Measurements from ENCODE around the gene KMT2B. TPM values are rescaled to one million over a fixed set of nuclear protein-coding genes. Genes with fewer than 3 reads are reported as not detected.

KMT2B gene
- polyA plus RNA-seq, 2 of the 4 experiments (the other 2 are of a cell fraction), result 17.8 to 39.4 TPM

DNA sequence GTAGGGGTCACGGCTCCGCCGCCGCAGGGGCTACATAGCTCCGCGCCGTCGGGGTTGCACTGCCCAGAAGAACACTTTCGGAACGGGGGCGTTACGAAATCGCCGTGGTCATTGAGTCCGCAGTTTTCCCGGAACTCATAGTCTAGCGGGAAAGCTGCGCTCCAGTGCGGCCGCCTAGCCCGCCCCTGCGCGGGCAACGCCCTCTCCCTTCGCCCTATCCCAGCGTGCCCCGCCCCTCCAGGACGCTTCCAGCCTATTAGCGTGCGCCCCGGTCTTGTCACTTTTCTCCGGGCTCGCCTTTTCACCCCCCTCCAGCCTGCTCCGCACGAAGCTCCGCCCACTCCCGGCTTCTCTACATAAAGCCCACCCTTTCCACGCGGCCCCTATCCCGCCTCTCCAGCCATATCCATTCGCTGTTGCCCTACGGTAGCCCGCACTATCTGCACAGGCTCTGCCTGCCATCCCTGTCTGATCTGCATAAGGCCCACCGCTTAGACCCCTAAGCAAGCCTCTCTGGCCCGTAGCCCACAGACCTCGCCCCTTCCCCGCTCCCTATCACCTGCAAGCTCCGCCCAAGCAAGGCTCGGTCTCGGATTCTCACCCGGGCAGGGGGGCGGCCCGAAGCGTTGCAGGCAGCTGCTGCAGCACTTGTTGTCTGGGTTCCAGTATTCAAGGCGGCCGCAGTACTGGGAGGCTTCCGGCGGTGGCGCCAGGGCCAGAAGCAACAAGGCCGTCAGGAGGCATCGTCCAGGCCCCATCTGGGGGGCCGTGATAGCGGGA lies 22.8 kb downstream of the KMT2B start (continued):
- TF ChIP-seq, protein P1, sequence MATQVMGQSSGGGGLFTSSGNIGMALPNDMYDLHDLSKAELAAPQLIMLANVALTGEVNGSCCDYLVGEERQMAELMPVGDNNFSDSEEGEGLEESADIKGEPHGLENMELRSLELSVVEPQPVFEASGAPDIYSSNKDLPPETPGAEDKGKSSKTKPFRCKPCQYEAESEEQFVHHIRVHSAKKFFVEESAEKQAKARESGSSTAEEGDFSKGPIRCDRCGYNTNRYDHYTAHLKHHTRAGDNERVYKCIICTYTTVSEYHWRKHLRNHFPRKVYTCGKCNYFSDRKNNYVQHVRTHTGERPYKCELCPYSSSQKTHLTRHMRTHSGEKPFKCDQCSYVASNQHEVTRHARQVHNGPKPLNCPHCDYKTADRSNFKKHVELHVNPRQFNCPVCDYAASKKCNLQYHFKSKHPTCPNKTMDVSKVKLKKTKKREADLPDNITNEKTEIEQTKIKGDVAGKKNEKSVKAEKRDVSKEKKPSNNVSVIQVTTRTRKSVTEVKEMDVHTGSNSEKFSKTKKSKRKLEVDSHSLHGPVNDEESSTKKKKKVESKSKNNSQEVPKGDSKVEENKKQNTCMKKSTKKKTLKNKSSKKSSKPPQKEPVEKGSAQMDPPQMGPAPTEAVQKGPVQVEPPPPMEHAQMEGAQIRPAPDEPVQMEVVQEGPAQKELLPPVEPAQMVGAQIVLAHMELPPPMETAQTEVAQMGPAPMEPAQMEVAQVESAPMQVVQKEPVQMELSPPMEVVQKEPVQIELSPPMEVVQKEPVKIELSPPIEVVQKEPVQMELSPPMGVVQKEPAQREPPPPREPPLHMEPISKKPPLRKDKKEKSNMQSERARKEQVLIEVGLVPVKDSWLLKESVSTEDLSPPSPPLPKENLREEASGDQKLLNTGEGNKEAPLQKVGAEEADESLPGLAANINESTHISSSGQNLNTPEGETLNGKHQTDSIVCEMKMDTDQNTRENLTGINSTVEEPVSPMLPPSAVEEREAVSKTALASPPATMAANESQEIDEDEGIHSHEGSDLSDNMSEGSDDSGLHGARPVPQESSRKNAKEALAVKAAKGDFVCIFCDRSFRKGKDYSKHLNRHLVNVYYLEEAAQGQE (IDR thresholded peaks at IDR 0.05), result no peak
- TF ChIP-seq CEBPB (IDR thresholded peaks at IDR 0.05) (peak; percentile 78 to 94; a peak in 3 of 4 replicates), MAFK (IDR thresholded peaks at IDR 0.05; ENCODE audit: partially characterized antibody) (no peak), BHLHE40 (IDR thresholded peaks at IDR 0.05; ENCODE audit: low read depth, low read length) (no peak), ZSCAN20 (CRISPR knock-in tag; IDR thresholded peaks at IDR 0.05) (no peak), RARB (CRISPR knock-in tag; IDR thresholded peaks at IDR 0.05) (no peak), FOSL2 (IDR thresholded peaks at IDR 0.05) (no peak), FOSL2 (CRISPR knock-in tag; IDR thresholded peaks at IDR 0.05) (no peak), E2F6 (IDR thresholded peaks at IDR 0.05; ENCODE audit: borderline replicate concordance, low read depth) (peak; percentile 63), MAZ (IDR thresholded peaks at IDR 0.05; ENCODE audit: borderline replicate concordance, low read depth, low read length) (no peak), CBX8 (IDR thresholded peaks at IDR 0.05) (no peak), EHMT2 (IDR thresholded peaks at IDR 0.05; ENCODE audit: low read depth) (no peak), HMGXB4 (CRISPR knock-in tag; IDR thresholded peaks at IDR 0.05; ENCODE audit: borderline replicate concordance) (no peak), JUN (IDR thresholded peaks at IDR 0.05) (peak in 1 of 2 experiments; percentile 12; a peak in 1 of 5 replicates), FOXS1 (CRISPR knock-in tag; IDR thresholded peaks at IDR 0.05) (no peak), GATA3 (IDR thresholded peaks at IDR 0.05; ENCODE audit: borderline replicate concordance) (peak; percentile 15; the same call in 1 of the 2 replicates), KDM1A (IDR thresholded peaks at IDR 0.05; ENCODE audit: low read depth) (no peak), HDAC2 (IDR thresholded peaks at IDR 0.05) (no peak), NPAS2 (CRISPR knock-in tag; IDR thresholded peaks at IDR 0.05; ENCODE audit: borderline replicate concordance) (no peak), PBX3 (IDR thresholded peaks at IDR 0.05) (0 out of 2 replicates have a peak, but pooled peaks have one; percentile 40), PHF8 (IDR thresholded peaks at IDR 0.05; ENCODE audit: borderline replicate concordance, low read depth) (no peak), POLR2AphosphoS2 (conservative IDR thresholded peaks at IDR 0.05; ENCODE audit: low read length) (0 out of 2 replicates have a peak, but pooled peaks have one; percentile 1), NR3C1 (IDR thresholded peaks at IDR 0.05) (no peak), MYC (IDR thresholded peaks at IDR 0.05; ENCODE audit: borderline replicate concordance, low read length) (0 out of 2 replicates have a peak, but pooled peaks have one; percentile 48), TP53 (CRISPR knock-in tag; IDR thresholded peaks at IDR 0.05) (no peak), CHD2 (IDR thresholded peaks at IDR 0.05; ENCODE audit: low read length, partially characterized antibody) (no peak), CHD4 (IDR thresholded peaks at IDR 0.05; ENCODE audit: borderline replicate concordance) (no peak), SMC3 (IDR thresholded peaks at IDR 0.05) (no peak), RFX5 (IDR thresholded peaks at IDR 0.05) (peak; percentile 80), RAD21 (conservative IDR thresholded peaks at IDR 0.05 in 1 of 2, IDR thresholded peaks at IDR 0.05 in 1 of 2) (peak in 1 of 2 experiments; percentile 3; a peak in 1 of 5 replicates), CBX2 (IDR thresholded peaks at IDR 0.05; ENCODE audit: borderline replicate concordance, low read depth) (no peak)
- TF ChIP-seq, protein P2, sequence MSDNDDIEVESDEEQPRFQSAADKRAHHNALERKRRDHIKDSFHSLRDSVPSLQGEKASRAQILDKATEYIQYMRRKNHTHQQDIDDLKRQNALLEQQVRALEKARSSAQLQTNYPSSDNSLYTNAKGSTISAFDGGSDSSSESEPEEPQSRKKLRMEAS (IDR thresholded peaks at IDR 0.05), result peak; percentile 82
- TF ChIP-seq, protein P3, sequence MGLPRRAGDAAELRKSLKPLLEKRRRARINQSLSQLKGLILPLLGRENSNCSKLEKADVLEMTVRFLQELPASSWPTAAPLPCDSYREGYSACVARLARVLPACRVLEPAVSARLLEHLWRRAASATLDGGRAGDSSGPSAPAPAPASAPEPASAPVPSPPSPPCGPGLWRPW (IDR thresholded peaks at IDR 0.05), result no peak
- TF ChIP-seq, protein P4, sequence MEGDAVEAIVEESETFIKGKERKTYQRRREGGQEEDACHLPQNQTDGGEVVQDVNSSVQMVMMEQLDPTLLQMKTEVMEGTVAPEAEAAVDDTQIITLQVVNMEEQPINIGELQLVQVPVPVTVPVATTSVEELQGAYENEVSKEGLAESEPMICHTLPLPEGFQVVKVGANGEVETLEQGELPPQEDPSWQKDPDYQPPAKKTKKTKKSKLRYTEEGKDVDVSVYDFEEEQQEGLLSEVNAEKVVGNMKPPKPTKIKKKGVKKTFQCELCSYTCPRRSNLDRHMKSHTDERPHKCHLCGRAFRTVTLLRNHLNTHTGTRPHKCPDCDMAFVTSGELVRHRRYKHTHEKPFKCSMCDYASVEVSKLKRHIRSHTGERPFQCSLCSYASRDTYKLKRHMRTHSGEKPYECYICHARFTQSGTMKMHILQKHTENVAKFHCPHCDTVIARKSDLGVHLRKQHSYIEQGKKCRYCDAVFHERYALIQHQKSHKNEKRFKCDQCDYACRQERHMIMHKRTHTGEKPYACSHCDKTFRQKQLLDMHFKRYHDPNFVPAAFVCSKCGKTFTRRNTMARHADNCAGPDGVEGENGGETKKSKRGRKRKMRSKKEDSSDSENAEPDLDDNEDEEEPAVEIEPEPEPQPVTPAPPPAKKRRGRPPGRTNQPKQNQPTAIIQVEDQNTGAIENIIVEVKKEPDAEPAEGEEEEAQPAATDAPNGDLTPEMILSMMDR (IDR thresholded peaks at IDR 0.05), result no peak

All from A549 (cell line).